ENCODE data around the gene TNS1. TPM values are rescaled to one million over a fixed set of nuclear protein-coding genes. Genes with fewer than 3 reads are reported as not detected.

Gene TNS1
- total and polyA plus RNA-seq, 10 of the 15 experiments (the other 5 are each of a cell fraction or from before 2014, with no cell fraction given): 0.05 to 0.44 TPM; not detected in 8

GRCh38 chr2:217755027-217755745 lies 247.6 kb downstream of the TNS1 start (continued):
- TF ChIP-seq, protein P1, sequence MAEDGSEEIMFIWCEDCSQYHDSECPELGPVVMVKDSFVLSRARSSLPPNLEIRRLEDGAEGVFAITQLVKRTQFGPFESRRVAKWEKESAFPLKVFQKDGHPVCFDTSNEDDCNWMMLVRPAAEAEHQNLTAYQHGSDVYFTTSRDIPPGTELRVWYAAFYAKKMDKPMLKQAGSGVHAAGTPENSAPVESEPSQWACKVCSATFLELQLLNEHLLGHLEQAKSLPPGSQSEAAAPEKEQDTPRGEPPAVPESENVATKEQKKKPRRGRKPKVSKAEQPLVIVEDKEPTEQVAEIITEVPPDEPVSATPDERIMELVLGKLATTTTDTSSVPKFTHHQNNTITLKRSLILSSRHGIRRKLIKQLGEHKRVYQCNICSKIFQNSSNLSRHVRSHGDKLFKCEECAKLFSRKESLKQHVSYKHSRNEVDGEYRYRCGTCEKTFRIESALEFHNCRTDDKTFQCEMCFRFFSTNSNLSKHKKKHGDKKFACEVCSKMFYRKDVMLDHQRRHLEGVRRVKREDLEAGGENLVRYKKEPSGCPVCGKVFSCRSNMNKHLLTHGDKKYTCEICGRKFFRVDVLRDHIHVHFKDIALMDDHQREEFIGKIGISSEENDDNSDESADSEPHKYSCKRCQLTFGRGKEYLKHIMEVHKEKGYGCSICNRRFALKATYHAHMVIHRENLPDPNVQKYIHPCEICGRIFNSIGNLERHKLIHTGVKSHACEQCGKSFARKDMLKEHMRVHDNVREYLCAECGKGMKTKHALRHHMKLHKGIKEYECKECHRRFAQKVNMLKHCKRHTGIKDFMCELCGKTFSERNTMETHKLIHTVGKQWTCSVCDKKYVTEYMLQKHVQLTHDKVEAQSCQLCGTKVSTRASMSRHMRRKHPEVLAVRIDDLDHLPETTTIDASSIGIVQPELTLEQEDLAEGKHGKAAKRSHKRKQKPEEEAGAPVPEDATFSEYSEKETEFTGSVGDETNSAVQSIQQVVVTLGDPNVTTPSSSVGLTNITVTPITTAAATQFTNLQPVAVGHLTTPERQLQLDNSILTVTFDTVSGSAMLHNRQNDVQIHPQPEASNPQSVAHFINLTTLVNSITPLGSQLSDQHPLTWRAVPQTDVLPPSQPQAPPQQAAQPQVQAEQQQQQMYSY (CRISPR knock-in tag; IDR thresholded peaks at IDR 0.05): no peak
- TF ChIP-seq ASH2L (IDR thresholded peaks at IDR 0.05; ENCODE audit: borderline replicate concordance, low read depth) (no peak), RAD51 (IDR thresholded peaks at IDR 0.05) (no peak), ZBTB4 (CRISPR knock-in tag; IDR thresholded peaks at IDR 0.05) (no peak), LARP7 (IDR thresholded peaks at IDR 0.05) (no peak), SIN3A (IDR thresholded peaks at IDR 0.05; ENCODE audit: low read depth, low read length) (no peak)
- TF ChIP-seq, protein P2, sequence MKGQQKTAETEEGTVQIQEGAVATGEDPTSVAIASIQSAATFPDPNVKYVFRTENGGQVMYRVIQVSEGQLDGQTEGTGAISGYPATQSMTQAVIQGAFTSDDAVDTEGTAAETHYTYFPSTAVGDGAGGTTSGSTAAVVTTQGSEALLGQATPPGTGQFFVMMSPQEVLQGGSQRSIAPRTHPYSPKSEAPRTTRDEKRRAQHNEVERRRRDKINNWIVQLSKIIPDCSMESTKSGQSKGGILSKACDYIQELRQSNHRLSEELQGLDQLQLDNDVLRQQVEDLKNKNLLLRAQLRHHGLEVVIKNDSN (IDR thresholded peaks at IDR 0.05; ENCODE audit: borderline replicate concordance, extremely low read length, insufficient read depth, low read depth, low read length): no peak
